ENCODE results near the gene SELE. TPM values are rescaled to one million over a fixed set of nuclear protein-coding genes. Genes with fewer than 3 reads are reported as not detected.

Gene SELE
- total and polyA plus RNA-seq, 2 of the 8 experiments (the other 6 are each of a cell fraction or from before 2014, with no cell fraction given), result not detected

GRCh38 chr1:169712309-169712631, 21.6 kb downstream of the SELE start:
- Histone ChIP-seq H4K20me1 (replicated peaks in 1 of 2; ENCODE audit: control insufficient read depth in 1 of 2, insufficient read depth in 2 of 2, low read length in 2 of 2) (no peaks in the 10 kb centered on the region), H3K4me1 (replicated peaks in 1 of 4; ENCODE audit: control insufficient read depth in 3 of 4, insufficient read depth in 4 of 4, low read length in 3 of 4) (peaks cover 0 to 2% (median 0%) of the 10 kb centered on the region in 4 experiments; a peak in 1 of 7 replicates), H4K8ac (ENCODE audit: extremely low read depth, insufficient read depth, low read length) (no peak overlapping the region), H2BK15ac (ENCODE audit: low read length) (no peak overlapping the region), H3K9me3 (ENCODE audit: insufficient read depth in 2 of 2, low read depth in 1 of 2, low read length in 1 of 2) (no peaks in the 10 kb centered on the region), H2AK5ac (ENCODE audit: low read depth, low read length) (no peak overlapping the region), H2BK120ac (replicated peaks; ENCODE audit: low read depth, low read length) (no peak overlapping the region), H3K4me3 (ENCODE audit: extremely low read depth in 1 of 4, insufficient read depth in 2 of 4, low read depth in 3 of 4, low read length in 4 of 4) (no peak overlapping the region), H3K23me2 (ENCODE audit: low read depth, low read length) (no peaks in the 10 kb centered on the region; the same call in 1 of the 2 replicates), H2BK12ac (ENCODE audit: low read depth, low read length) (no peak overlapping the region), H3K23ac (ENCODE audit: insufficient read length) (no peak overlapping the region), H3K79me1 (ENCODE audit: low read depth, low read length) (no peaks in the 10 kb centered on the region), H3K27ac (ENCODE audit: low read depth, low read length) (no peak overlapping the region), H3K36me3 (ENCODE audit: control insufficient read depth in 2 of 4, insufficient read depth in 4 of 4, low read length in 3 of 4) (no peaks in the 10 kb centered on the region), H2BK5ac (ENCODE audit: low read depth, low read length) (no peak overlapping the region), H3K4me2 (ENCODE audit: insufficient read depth in 1 of 2, low read depth in 2 of 2, low read length in 2 of 2) (no peak overlapping the region; a peak in 1 of 4 replicates), H3K14ac (ENCODE audit: insufficient read length) (no peak overlapping the region), H3K27me3 (replicated peaks in 1 of 4; ENCODE audit: control insufficient read depth in 3 of 4, extremely low read depth in 1 of 4, insufficient read depth in 3 of 4, low read length in 3 of 4) (no peaks in the 10 kb centered on the region), H3K18ac (ENCODE audit: extremely low read depth, low read length) (no peak overlapping the region), H2AFZ (ENCODE audit: low read length) (no peak overlapping the region), H4K91ac (replicated peaks; ENCODE audit: insufficient read length, low read length) (no peak overlapping the region), H4K5ac (ENCODE audit: insufficient read length, low read depth, low read length) (no peak overlapping the region), H3K4ac (replicated peaks; ENCODE audit: insufficient read length, low read depth, low read length) (no peak overlapping the region), H2BK20ac (ENCODE audit: low read length) (no peak overlapping the region), H3K9ac (replicated peaks in 1 of 4; ENCODE audit: extremely low read depth in 1 of 4, low read depth in 3 of 4, low read length in 3 of 4) (no peak overlapping the region), H3K56ac (replicated peaks; ENCODE audit: insufficient read length, low read depth, low read length) (no peak overlapping the region), H3K79me2 (ENCODE audit: control insufficient read depth in 1 of 2, insufficient read depth in 2 of 2, low read length in 2 of 2) (no peaks in the 10 kb centered on the region)
- CTCF ChIA-PET (ENCODE audit: partially characterized antibody), result interaction anchor here (0.6 to 4.7 kb wide), 43 partner anchors 8 to 839 kb away, joined by 3 to 45 read pairs (median 5); partner anchors contain the start of genes F5 and SELE
- POLR2A ChIA-PET (ENCODE audit: partially characterized antibody), result no interaction called here
- 91% methylated on average over 2 of the region's 2 CpGs; no CpG with 5 or more reads in 1 of the 2 experiments for WGBS, 2 experiments (ENCODE audit: extremely low coverage in 1 of 2, insufficient coverage in 1 of 2, insufficient read length in 1 of 2, insufficient replicate concordance in 2 of 2, low coverage in 1 of 2, low lambda C conversion rate in 2 of 2, missing lambda C conversion rate in 1 of 2)
- FAIRE-seq, result no peak
- no peak for TF ChIP-seq NRF1 (IDR thresholded peaks at IDR 0.05; ENCODE audit: low read depth, low read length)
- TF ChIP-seq SP1 (IDR thresholded peaks at IDR 0.05; ENCODE audit: low read depth, low read length), result no peak
- TF ChIP-seq TEAD4 (IDR thresholded peaks at IDR 0.05; ENCODE audit: low read depth, low read length), result no peak
- TF ChIP-seq POLR2AphosphoS5 (IDR thresholded peaks at IDR 0.05; ENCODE audit: low read depth, low read length), result no peak
- TF ChIP-seq CHD1 (IDR thresholded peaks at IDR 0.05; ENCODE audit: low read depth, low read length), result no peak
- no peak for TF ChIP-seq TBP (IDR thresholded peaks at IDR 0.05; ENCODE audit: low read depth, low read length)
- no peak for TF ChIP-seq JUND (IDR thresholded peaks at IDR 0.05; ENCODE audit: low read length)
- TF ChIP-seq, protein P1, sequence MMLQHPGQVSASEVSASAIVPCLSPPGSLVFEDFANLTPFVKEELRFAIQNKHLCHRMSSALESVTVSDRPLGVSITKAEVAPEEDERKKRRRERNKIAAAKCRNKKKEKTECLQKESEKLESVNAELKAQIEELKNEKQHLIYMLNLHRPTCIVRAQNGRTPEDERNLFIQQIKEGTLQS (IDR thresholded peaks at IDR 0.05; ENCODE audit: insufficient read depth, low read depth, low read length), result no peak
- no peak for TF ChIP-seq E2F6 (IDR thresholded peaks at IDR 0.05)
- no peak for TF ChIP-seq RAD21 (IDR thresholded peaks at IDR 0.05 in 1 of 2, conservative IDR thresholded peaks at IDR 0.05 in 1 of 2; ENCODE audit: low read depth in 2 of 2, low read length in 2 of 2)
- TF ChIP-seq TAF1 (IDR thresholded peaks at IDR 0.05; ENCODE audit: low read depth, low read length), result no peak
- DNase-seq (ENCODE audit: low read depth in 1 of 2, low spot score in 2 of 2), result no peak
